ENCODE results near the gene C6. TPM values are rescaled to one million over a fixed set of nuclear protein-coding genes. Genes with fewer than 3 reads are reported as not detected.

The C6 gene
- polyA plus RNA-seq, 3 donors = not detected

DNA sequence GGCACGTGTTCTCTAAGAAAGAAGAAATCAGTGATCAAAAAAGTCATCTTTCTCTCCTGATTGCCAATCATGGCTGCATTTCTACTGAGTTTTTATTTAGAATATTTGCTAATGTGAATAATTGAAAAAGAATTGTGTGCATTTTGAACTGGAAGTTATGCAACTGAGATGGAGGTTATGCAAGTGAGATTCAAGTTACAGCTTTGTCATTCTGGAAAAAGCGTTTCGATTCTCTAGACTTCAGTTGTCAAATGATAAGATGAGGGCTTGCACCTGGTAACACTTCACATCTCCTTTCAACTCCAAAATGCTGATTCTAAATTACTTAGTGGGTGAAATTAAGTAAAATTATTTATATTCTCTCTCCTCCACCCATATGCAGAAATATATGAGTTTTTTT, 36.4 kb downstream of the C6 start:
- no peaks in the 10 kb centered on the region for H3K4me1 ChIP-seq (ENCODE audit: control insufficient read depth in 1 of 2, insufficient read depth in 2 of 2, low read length in 2 of 2)
- no peak overlapping the region for H3K4me3 Mint-ChIP-seq
- intact Hi-C loops (cut with micrococcal nuclease) = no loop called here

DNA sequence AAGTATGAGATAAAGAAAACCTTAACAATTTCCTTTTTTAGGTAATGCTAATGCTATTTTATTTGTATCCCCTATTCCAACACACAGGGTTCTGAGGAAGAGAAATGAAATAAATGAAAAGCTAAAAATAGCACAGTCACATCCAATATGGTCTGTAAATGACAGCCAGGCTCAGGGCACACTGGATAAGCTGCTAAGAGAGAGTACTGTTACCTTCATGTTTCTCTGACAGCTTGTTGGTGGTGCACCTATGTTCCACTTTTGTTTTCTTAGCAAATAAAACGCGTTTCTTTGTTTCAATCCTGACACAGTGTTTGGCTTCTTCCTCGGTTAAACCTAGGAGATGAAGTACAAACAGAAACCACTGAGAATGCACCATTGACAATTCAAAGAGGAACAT, 41.3 kb downstream of the C6 start:
- H3K4me2 ChIP-seq (replicated peaks; ENCODE audit: extremely low read depth, low read length, poor library complexity, severe bottlenecking) = no peak overlapping the region
- H3K9ac ChIP-seq (ENCODE audit: insufficient read depth, low read length, poor library complexity, severe bottlenecking) = no peak overlapping the region
- Mint-ChIP-seq H3K9me3 (peaks cover 0 to 7% (median 3%) of the 10 kb centered on the region in 7 donors), H3K27me3 (ENCODE audit: low read depth in 3 of 3) (peaks cover 0 to 3% (median 0%) of the 10 kb centered on the region in 3 donors), H3K36me3 (no peaks in the 10 kb centered on the region), H3K4me1 (no peaks in the 10 kb centered on the region), H3K4me3 (no peak overlapping the region), H3K27ac (no peak overlapping the region)
- H3K27me3 ChIP-seq (ENCODE audit: control insufficient read depth in 2 of 2, insufficient read depth in 2 of 2, low read length in 2 of 2) = no peaks in the 10 kb centered on the region
- no peaks in the 10 kb centered on the region for H3K36me3 ChIP-seq (replicated peaks in 1 of 2; ENCODE audit: control insufficient read depth in 1 of 2, insufficient read depth in 2 of 2, low read length in 2 of 2)
- H3K4me3 ChIP-seq (replicated peaks in 1 of 3; ENCODE audit: low read depth in 2 of 3, low read length in 3 of 3) = no peak overlapping the region
- H3K79me2 ChIP-seq (ENCODE audit: insufficient read depth, low read length) = no peaks in the 10 kb centered on the region
- H3K9me3 ChIP-seq (replicated peaks in 1 of 2; ENCODE audit: control insufficient read depth in 1 of 2, insufficient read depth in 1 of 2, low read length in 2 of 2) = no peaks in the 10 kb centered on the region
- no peak for DNase-seq
- no peaks in the 10 kb centered on the region for H4K20me1 ChIP-seq (ENCODE audit: insufficient read depth, low read length)
- no peak overlapping the region for H2AFZ ChIP-seq (ENCODE audit: insufficient read depth, low read depth, low read length, poor library complexity, severe bottlenecking)
- H3K27ac ChIP-seq (ENCODE audit: low read depth in 1 of 2, low read length in 2 of 2) = no peak overlapping the region
- intact Hi-C loops (cut with micrococcal nuclease) = no loop called here
- 93% methylated on average over 3 of the region's 3 CpGs for WGBS (ENCODE audit: insufficient coverage)
- TF ChIP-seq, protein P1, sequence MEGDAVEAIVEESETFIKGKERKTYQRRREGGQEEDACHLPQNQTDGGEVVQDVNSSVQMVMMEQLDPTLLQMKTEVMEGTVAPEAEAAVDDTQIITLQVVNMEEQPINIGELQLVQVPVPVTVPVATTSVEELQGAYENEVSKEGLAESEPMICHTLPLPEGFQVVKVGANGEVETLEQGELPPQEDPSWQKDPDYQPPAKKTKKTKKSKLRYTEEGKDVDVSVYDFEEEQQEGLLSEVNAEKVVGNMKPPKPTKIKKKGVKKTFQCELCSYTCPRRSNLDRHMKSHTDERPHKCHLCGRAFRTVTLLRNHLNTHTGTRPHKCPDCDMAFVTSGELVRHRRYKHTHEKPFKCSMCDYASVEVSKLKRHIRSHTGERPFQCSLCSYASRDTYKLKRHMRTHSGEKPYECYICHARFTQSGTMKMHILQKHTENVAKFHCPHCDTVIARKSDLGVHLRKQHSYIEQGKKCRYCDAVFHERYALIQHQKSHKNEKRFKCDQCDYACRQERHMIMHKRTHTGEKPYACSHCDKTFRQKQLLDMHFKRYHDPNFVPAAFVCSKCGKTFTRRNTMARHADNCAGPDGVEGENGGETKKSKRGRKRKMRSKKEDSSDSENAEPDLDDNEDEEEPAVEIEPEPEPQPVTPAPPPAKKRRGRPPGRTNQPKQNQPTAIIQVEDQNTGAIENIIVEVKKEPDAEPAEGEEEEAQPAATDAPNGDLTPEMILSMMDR (IDR thresholded peaks at IDR 0.05) = no peak
- no peaks in the 10 kb centered on the region for H3K4me1 ChIP-seq (ENCODE audit: control insufficient read depth in 1 of 2, insufficient read depth in 2 of 2, low read length in 2 of 2)

More for the DNA sequence above, 36.4 kb downstream of the C6 start:
- Mint-ChIP-seq H3K4me1 (no peaks in the 10 kb centered on the region), H3K27ac (no peak overlapping the region), H3K36me3 (no peaks in the 10 kb centered on the region), H3K9me3 (peaks cover 0 to 4% (median 1%) of the 10 kb centered on the region in 7 donors), H3K27me3 (ENCODE audit: low read depth in 3 of 3) (no peaks in the 10 kb centered on the region)
- no peak overlapping the region for H3K4me2 ChIP-seq (replicated peaks; ENCODE audit: extremely low read depth, low read length, poor library complexity, severe bottlenecking)
- H3K36me3 ChIP-seq (replicated peaks in 1 of 2; ENCODE audit: control insufficient read depth in 1 of 2, insufficient read depth in 2 of 2, low read length in 2 of 2) = no peaks in the 10 kb centered on the region
- H4K20me1 ChIP-seq (ENCODE audit: insufficient read depth, low read length) = no peaks in the 10 kb centered on the region
- no peak overlapping the region for H3K4me3 ChIP-seq (replicated peaks in 1 of 3; ENCODE audit: low read depth in 2 of 3, low read length in 3 of 3)
- no peaks in the 10 kb centered on the region for H3K27me3 ChIP-seq (ENCODE audit: control insufficient read depth in 2 of 2, insufficient read depth in 2 of 2, low read length in 2 of 2)
- no peaks in the 10 kb centered on the region for H3K9me3 ChIP-seq (replicated peaks in 1 of 2; ENCODE audit: control insufficient read depth in 1 of 2, insufficient read depth in 1 of 2, low read length in 2 of 2)
- H3K9ac ChIP-seq (ENCODE audit: insufficient read depth, low read length, poor library complexity, severe bottlenecking) = no peak overlapping the region
- H2AFZ ChIP-seq (ENCODE audit: insufficient read depth, low read depth, low read length, poor library complexity, severe bottlenecking) = no peak overlapping the region
- WGBS (ENCODE audit: insufficient coverage) = no CpG with 5 or more reads among the region's 3 CpGs
- TF ChIP-seq, protein P1 (IDR thresholded peaks at IDR 0.05) = no peak
- H3K27ac ChIP-seq (ENCODE audit: low read depth in 1 of 2, low read length in 2 of 2) = no peak overlapping the region
- DNase-seq = no peak
- H3K79me2 ChIP-seq (ENCODE audit: insufficient read depth, low read length) = no peaks in the 10 kb centered on the region
